Epithelial cell of proximal tubule (primary cell): ENCODE results near the gene ARSA. TPM values are rescaled to one million over a fixed set of nuclear protein-coding genes. Genes with fewer than 3 reads are reported as not detected.

ENCODE experiments used
- DNase-seq: peaks from one replicate; pipeline ENCODE4 v3.0.0-alpha.2; 2011; ENCODE audit warnings: low read depth
- H3K4me3 ChIP-seq: 2 replicates; pipeline ENCODE4 v1.5.1; 2011; ENCODE audit warnings: low read depth, mild to moderate bottlenecking, low read length
- CTCF ChIP-seq: conservative IDR thresholded peaks from 2 replicates; pipeline ENCODE4 v1.5.1; 2012; ENCODE audit warnings: low read depth, mild to moderate bottlenecking, low read length
- total RNA-seq: library from RNA; depleted of rRNA; stranded (reverse); fragments of >200 nt; gene quantifications from 2 replicates; pipeline ENCODE4 v1.2.3, GENCODE V29; 2015

ARSA gene
- total RNA-seq, 1 donor from 2014 or later, result 58.5 TPM

DNA sequence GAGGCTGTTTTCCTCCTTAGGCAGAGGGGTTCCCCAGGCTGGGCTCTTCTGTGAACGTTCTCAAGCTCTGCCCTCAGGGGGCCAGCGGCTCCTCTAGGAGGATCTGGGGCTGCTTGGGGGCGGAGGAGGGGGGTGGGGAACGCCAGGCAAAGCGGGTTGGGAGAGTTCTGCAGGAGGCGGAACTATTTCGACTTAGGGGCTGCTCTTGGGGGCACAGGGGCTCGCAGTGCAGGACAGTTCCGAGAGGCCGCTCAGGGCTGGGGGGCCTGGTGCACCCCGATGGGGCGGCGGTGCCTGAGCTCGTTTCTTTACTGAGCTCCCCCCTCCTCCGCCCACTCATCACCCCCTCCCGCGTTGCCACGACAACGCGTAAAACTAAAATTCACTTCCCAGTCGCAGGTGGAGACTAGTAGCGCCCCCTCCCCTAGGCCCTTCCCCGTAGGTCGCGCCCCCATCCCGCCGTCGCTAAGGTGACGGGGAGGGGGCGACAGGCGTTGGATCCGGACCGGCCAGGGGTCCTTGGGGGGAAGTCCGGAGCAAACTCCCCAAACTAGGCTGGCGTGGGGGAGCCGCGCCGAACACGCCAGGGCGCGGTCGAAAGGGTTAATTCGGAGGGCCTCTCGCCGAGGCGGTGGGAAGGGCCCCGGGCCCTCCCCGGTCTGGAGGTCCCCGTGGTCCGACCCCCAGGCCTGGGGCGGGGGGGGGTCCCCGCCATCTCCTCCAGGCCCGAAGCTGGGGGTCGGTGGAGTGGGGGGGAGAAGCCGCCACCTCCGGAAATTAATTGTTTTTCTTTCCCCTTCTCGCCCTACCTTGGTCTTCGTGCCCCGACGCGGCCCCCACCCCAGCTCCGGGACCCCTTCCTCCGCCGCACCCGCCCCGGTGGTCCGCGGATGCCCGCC is 45.5 kb upstream of the ARSA start:
- H3K4me3 ChIP-seq, result no peak overlapping the region
- TF ChIP-seq CTCF, result no peak
- no peak for DNase-seq

- DNase-seq, result no peak
- TF ChIP-seq CTCF, result no peak
- H3K4me3 ChIP-seq, result no peak within 1 kb of the TSS
Measured at GRCh38 chr22:50672471-50673230, 44.7 kb upstream of the ARSA start, which contains the start of gene SHANK3. Gene SHANK3, plus strand, starts transcription at chr22:50672823.

- no peak for DNase-seq
- no peak overlapping the region for H3K4me3 ChIP-seq
- TF ChIP-seq CTCF, result no peak
Measured at GRCh38 chr22:50672041-50672440, 44.1 kb upstream of the ARSA start.

DNA sequence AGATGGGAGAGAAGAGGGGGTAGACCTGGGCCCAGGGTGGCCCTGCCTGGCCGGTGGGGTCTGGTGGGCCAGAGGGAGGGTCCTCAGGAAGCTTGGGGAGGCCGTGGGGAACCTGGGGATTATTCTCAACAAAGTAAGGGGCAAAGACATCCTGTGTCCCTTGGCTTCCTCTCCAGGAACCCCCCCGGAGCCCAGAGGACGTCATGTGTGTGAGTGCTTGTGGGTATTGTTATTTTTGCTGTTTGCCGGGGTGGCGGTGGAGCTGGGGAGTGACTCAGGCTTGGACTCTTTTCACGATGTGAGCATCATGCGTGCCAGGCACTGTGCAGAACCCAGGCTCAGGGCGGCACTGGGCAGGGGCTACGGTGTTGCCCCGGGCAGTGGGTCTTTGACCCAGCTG is 43.7 kb upstream of the ARSA start:
- no peak for DNase-seq
- H3K4me3 ChIP-seq, result no peak overlapping the region
- no peak for TF ChIP-seq CTCF

GRCh38 chr22:50670914-50671538 is 43.1 kb upstream of the ARSA start:
- no peak for DNase-seq
- H3K4me3 ChIP-seq, result no peak overlapping the region
- TF ChIP-seq CTCF, result no peak

DNA sequence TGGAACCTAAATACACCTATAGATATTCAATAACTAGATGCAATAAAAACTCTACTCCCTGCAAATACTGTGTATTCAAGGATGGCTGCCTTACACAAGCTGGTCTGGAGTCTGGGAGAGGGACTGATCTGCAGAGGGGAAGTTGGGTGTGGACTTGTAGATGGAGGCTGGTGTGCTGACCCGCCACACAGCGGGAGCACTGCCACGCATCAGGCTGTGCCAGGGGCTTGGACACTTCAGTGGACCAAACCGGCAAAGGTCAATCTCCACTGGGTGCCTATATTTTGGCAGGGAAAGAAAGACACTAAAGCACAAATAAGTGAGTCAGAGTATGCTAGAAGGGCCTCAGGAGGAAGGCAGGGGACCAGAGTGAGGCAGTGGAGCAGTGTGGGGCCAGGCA is 42.6 kb upstream of the ARSA start:
- no peak for TF ChIP-seq CTCF
- no peak for DNase-seq
- H3K4me3 ChIP-seq, result no peak overlapping the region
